Measurements from ENCODE around the gene ISG15.
A peak's percentile ranks its signal among the peaks of the same experiment; 100 is the strongest.
"Not testable (repeated sequence)": the region's sequence is repeated elsewhere in the genome, so short reads cannot be mapped to it uniquely, and the experiment has no call there.

The ISG15 gene

GRCh38 chr1:975896-976683 lies 37.2 kb upstream of the ISG15 start:
- peak; percentile 51 for DNase-seq

- not testable (repeated sequence) for DNase-seq
Observed at GRCh38 chr1:976791-977190, 36.5 kb upstream of the ISG15 start.

GRCh38 chr1:978069-978834 lies 35.0 kb upstream of the ISG15 start:
- DNase-seq = no peak

DNA sequence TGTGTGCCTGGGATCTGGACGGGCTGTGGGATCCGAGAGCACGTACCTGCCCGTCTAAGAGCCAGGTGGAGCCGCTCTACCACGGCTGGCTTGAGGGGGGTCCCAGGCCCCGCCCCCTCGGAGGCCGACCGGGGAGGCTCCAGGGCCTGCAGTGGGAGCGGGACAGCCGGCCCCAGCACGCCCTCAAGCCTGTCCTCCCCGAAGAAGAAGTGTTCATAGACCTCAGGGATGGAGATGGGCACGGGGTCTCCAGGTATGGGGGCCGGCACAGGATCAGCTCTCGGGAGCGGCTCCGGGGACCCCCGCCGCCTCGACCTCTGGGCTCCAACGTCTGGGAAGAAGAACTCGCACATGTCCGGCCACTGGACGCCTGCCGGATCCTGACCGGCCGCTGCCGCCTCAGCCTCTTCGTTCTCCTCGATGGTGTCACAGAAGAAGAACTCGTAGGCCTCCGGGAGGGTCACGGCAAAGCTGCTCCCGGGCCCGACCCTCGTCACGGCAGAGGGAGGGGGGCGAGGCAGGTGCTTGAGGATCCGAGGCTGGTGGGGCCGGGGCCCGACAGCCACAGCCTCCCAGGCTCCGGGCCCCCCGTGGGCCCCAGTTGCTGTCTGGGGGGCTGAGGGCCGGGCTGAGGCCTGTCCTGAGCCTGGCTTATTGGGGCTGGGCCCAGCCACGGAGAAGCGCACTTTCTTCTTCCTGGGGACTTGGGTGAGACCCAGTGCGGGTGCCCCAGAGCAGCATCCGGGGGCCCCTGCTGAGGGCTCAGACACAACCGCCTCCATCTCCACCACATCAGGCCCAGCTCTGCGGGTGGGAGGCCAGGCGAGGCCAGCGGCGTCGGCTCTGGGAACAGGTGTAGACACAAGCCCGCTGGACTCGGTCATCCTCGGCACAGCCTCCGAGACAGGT lies 34.2 kb upstream of the ISG15 start:
- DNase-seq = no peak

GRCh38 chr1:979744-980072 lies 33.6 kb upstream of the ISG15 start:
- no peak for DNase-seq

DNA sequence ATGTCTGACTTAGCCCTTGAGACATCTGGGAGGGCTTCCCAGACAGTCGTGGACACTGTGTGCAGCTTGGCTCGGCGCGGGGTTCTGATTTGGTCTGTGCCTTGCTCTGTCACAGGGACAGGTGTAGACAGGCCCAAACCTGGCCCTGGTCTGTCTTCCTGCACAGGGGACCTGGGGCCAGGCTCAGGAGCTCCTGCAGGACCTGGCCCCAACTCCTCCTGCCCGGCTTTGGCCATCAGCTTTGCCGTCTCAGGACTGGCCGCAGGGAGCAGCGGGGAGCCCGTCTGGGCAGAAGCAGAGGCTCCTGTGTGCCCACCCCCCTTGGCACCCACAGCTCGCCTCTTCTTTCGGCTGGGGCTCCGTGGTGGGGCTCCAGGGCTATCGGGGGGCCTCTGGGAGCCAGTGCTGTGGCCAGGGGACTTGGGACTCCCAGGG lies 33.1 kb upstream of the ISG15 start:
- DNase-seq = no peak

DNA sequence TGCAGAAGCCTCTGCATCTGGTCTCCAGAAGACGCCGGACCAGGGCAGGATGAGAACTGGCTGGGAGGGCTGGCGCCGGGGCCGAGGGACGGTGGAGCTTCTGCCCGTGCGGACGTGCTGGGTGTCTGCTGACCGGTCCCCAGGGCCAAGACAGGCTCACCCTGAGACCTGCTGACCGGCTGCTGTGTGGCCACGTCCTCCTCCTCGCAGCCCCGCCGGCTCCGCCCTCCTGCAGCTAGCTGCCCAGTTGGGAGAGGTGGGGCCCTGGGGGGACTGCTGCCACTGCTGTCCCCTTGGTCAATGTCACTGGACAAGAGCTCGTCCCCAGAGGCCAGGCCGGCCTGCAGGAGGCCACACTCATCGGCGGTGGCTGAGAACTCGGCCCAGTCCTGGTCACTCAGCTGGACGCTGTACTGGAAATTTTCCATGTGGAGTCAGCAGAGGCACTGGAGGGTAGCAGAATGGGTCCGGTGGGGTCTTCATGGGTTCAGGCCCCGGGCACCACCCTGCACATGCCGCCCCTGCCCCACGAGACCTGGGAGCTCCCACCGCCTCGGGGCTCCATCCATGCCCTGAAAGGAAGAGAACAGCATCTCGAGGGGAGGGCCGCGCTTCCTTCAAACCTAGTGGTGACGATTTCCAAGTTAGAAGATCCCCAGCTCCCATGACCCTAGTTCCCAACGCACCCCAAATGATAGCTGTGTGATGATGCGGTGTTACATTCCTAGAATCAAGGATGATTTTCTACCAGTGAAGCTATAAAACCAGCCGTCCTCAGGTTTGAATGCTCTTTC lies 32.5 kb upstream of the ISG15 start:
- no peak for DNase-seq

- no peak for DNase-seq
Observed at GRCh38 chr1:981491-981954, 31.8 kb upstream of the ISG15 start.

DNA sequence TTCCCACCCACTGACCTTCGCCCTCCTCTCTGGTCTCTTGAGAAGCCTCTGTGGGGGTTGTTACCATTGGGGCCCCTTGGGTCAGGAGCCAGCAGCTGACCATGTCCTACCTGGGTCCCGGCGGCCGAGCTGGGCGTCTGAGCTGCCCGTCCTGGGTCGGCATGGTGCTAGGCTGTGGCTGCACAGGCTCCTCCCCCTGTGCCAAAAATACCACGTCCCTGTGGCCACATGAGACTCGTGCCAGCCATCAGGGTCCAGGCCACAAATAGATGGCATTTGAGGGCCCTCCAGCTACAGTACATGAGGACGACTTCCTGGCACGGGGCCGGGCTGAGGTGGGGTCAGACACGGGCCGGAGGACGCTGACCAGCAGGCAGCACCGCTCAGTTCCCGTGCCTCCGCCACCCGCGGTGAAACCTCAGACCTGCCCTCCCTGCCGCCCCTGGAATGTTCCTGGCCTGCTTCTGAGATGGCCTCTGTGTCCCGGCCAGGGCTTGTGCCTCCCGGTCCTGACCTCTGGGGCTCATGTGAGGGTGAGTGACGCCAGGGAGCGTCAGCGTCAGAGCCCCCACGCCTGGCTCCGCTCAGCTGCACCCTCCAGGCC lies 31.2 kb upstream of the ISG15 start, which contains the start of gene PERM1:
TSS of gene PERM1 (minus strand) at position 139 of the 604 bp plus-strand sequence. CDS start 1,064 bp downstream, outside the sequence.
- no peak for DNase-seq

DNA sequence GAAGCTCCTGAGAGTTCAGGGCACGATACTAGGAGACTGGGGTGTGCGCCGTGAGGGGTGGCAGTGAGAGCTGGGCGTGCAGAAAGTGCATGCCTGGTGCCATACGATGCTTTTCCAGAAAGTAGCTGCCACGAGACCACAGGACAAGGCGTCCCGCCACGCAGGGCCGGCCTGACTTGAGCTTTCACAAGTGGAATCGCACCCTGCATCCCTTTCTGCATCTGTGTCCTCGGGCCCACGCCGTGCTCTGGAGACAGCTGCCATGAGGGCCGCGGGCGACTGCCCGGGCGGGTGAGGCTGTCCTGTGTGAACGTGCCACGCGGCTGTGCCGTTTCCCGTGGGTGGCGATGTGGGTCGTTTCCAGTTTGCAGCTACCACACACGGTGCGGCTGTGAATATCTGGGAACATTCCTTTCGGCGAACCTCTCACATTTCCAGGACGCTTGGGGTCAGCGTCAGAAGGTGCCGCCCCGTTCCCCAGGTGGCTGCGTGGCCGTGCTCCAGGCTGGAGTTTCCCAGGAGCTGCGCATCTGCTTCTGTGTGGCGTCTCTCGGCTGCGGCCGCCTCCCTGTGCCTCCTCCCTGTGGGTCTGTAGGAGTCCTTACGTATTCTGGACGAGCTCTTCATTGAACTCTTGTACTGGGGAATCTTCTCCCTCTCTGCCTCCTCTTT lies 30.4 kb upstream of the ISG15 start:
- no peak for DNase-seq

- DNase-seq = no peak
Observed at GRCh38 chr1:983798-984475, 29.4 kb upstream of the ISG15 start.

GRCh38 chr1:984476-984814 lies 28.9 kb upstream of the ISG15 start:
- DNase-seq = no peak

- DNase-seq = no peak
Observed at GRCh38 chr1:985126-985525, 28.2 kb upstream of the ISG15 start.

GRCh38 chr1:988061-988460 lies 25.2 kb upstream of the ISG15 start:
- DNase-seq = not testable (repeated sequence)

DNA sequence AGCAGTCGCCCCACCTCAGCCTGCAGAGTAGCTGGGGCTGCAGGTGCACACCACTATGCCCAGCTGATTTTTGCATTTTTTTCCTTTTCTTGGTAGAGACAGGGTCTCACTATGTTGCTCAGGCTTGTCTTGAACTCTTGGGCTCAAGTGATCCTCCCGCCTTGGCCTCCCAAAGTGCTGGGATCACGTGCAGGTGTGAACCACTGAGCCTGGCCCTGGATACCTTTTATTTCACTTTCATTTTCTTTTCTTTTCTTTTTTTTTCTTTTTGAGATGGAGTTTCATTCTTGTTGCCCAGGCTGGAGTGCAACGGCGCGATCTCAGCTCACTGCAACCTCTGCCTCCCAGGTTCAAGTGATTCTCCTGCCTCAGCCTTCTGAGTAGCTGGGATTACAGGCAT lies 22.0 kb upstream of the ISG15 start:
- not testable (repeated sequence) for DNase-seq

DNA sequence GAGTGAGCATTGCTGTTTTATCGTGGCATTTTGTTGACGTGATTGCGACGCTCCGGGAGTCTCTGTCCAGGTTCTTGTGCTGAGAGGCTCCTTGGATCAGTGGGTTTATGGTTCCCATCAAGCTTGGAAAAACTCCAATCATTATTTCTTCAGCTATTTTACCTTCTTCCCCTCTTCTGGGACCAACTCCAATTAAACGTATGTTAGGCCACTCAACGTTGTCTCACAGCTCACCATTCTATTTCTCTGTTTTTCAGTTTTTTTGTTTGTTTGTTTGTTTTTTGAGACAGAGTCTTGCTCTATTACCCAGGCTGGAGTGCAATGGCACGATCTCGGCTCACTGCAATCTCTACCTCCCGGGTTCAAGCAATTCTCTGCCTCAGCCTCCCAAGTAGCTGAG lies 21.4 kb upstream of the ISG15 start:
- no peak for DNase-seq

GRCh38 chr1:992362-992761 lies 20.9 kb upstream of the ISG15 start:
- DNase-seq = no peak

- DNase-seq = no peak
Observed at GRCh38 chr1:993379-993995, 19.8 kb upstream of the ISG15 start.

GRCh38 chr1:994546-994945 lies 18.8 kb upstream of the ISG15 start:
- not testable (repeated sequence) for DNase-seq

All from DMS79 (cell line).